ENCODE data around the gene TMCO4. TPM values are rescaled to one million over a fixed set of nuclear protein-coding genes. Genes with fewer than 3 reads are reported as not detected.

Gene TMCO4
- total and polyA plus RNA-seq, 2 donors (not counting 1 experiment from before 2014, with no cell fraction given): 12.5 to 24.3 TPM

- Histone ChIP-seq H3K4me2 (ENCODE audit: extremely low read depth, insufficient read depth, low read length) (no peak overlapping the region), H3K27me3 (ENCODE audit: control insufficient read depth, insufficient read depth, low read length) (no peaks in the 10 kb centered on the region), H3K4me1 (ENCODE audit: control insufficient read depth, extremely low read depth, insufficient read depth, low read length) (peaks cover 5% of the 10 kb centered on the region), H3K4me3 (replicated peaks in 1 of 4; ENCODE audit: control extremely low read depth in 1 of 4, insufficient read depth in 1 of 4, low read depth in 3 of 4, low read length in 4 of 4) (no peak overlapping the region), H3K27ac (ENCODE audit: insufficient read depth, low read length) (no peak overlapping the region), H3K9ac (ENCODE audit: insufficient read depth, low read length) (no peak overlapping the region), H3K36me3 (ENCODE audit: control insufficient read depth, insufficient read depth, low read length) (peaks cover 3% of the 10 kb centered on the region), H3K9me3 (ENCODE audit: control insufficient read depth, insufficient read depth, low read depth, low read length) (no peaks in the 10 kb centered on the region), H4K20me1 (ENCODE audit: control insufficient read depth, extremely low read depth, insufficient read depth, low read length) (no peaks in the 10 kb centered on the region), H3K79me2 (ENCODE audit: control insufficient read depth, insufficient read depth, low read length) (no peaks in the 10 kb centered on the region), H2AFZ (ENCODE audit: low read length) (no peak overlapping the region)
- peak; percentile 25 to 35 for DNase-seq (ENCODE audit: low read depth in 2 of 2)
- TF ChIP-seq EZH2 (IDR thresholded peaks at IDR 0.05; ENCODE audit: low read length, missing control alignments): no peak
- TF ChIP-seq, protein P1, sequence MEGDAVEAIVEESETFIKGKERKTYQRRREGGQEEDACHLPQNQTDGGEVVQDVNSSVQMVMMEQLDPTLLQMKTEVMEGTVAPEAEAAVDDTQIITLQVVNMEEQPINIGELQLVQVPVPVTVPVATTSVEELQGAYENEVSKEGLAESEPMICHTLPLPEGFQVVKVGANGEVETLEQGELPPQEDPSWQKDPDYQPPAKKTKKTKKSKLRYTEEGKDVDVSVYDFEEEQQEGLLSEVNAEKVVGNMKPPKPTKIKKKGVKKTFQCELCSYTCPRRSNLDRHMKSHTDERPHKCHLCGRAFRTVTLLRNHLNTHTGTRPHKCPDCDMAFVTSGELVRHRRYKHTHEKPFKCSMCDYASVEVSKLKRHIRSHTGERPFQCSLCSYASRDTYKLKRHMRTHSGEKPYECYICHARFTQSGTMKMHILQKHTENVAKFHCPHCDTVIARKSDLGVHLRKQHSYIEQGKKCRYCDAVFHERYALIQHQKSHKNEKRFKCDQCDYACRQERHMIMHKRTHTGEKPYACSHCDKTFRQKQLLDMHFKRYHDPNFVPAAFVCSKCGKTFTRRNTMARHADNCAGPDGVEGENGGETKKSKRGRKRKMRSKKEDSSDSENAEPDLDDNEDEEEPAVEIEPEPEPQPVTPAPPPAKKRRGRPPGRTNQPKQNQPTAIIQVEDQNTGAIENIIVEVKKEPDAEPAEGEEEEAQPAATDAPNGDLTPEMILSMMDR (conservative IDR thresholded peaks at IDR 0.05 in 1 of 2, IDR thresholded peaks at IDR 0.05 in 1 of 2; ENCODE audit: low read depth in 1 of 2, low read length in 2 of 2): no peak
These were observed 49.4 kb downstream of the TMCO4 start for GRCh38 chr1:19750101-19750881.

- Histone ChIP-seq H3K9ac (ENCODE audit: insufficient read depth, low read length) (no peak overlapping the region), H2AFZ (ENCODE audit: low read length) (no peak overlapping the region), H3K79me2 (ENCODE audit: control insufficient read depth, insufficient read depth, low read length) (no peaks in the 10 kb centered on the region), H3K27ac (ENCODE audit: insufficient read depth, low read length) (no peak overlapping the region), H4K20me1 (ENCODE audit: control insufficient read depth, extremely low read depth, insufficient read depth, low read length) (no peaks in the 10 kb centered on the region), H3K27me3 (ENCODE audit: control insufficient read depth, insufficient read depth, low read length) (no peaks in the 10 kb centered on the region), H3K4me2 (ENCODE audit: extremely low read depth, insufficient read depth, low read length) (no peak overlapping the region), H3K4me1 (ENCODE audit: control insufficient read depth, extremely low read depth, insufficient read depth, low read length) (peaks cover 5% of the 10 kb centered on the region), H3K9me3 (ENCODE audit: control insufficient read depth, insufficient read depth, low read depth, low read length) (no peaks in the 10 kb centered on the region), H3K4me3 (replicated peaks in 1 of 4; ENCODE audit: control extremely low read depth in 1 of 4, insufficient read depth in 1 of 4, low read depth in 3 of 4, low read length in 4 of 4) (no peak overlapping the region), H3K36me3 (ENCODE audit: control insufficient read depth, insufficient read depth, low read length) (peaks cover 3% of the 10 kb centered on the region)
- DNase-seq (ENCODE audit: low read depth in 2 of 2): no peak
- TF ChIP-seq EZH2 (IDR thresholded peaks at IDR 0.05; ENCODE audit: low read length, missing control alignments): no peak
- TF ChIP-seq, protein P1 (conservative IDR thresholded peaks at IDR 0.05 in 1 of 2, IDR thresholded peaks at IDR 0.05 in 1 of 2; ENCODE audit: low read depth in 1 of 2, low read length in 2 of 2): no peak
These were observed 50.0 kb downstream of the TMCO4 start for GRCh38 chr1:19749685-19750084.

GRCh38 chr1:19747761-19748160, 52.0 kb downstream of the TMCO4 start:
- no peak for DNase-seq (ENCODE audit: low read depth in 2 of 2)
- Histone ChIP-seq H4K20me1 (ENCODE audit: control insufficient read depth, extremely low read depth, insufficient read depth, low read length) (no peaks in the 10 kb centered on the region), H3K4me2 (ENCODE audit: extremely low read depth, insufficient read depth, low read length) (no peak overlapping the region), H3K27me3 (ENCODE audit: control insufficient read depth, insufficient read depth, low read length) (no peaks in the 10 kb centered on the region), H3K27ac (ENCODE audit: insufficient read depth, low read length) (no peak overlapping the region), H3K4me1 (ENCODE audit: control insufficient read depth, extremely low read depth, insufficient read depth, low read length) (peaks cover 5% of the 10 kb centered on the region), H3K36me3 (ENCODE audit: control insufficient read depth, insufficient read depth, low read length) (peaks cover 2% of the 10 kb centered on the region), H3K9me3 (ENCODE audit: control insufficient read depth, insufficient read depth, low read depth, low read length) (no peaks in the 10 kb centered on the region), H3K79me2 (ENCODE audit: control insufficient read depth, insufficient read depth, low read length) (no peaks in the 10 kb centered on the region), H3K9ac (ENCODE audit: insufficient read depth, low read length) (no peak overlapping the region), H2AFZ (ENCODE audit: low read length) (no peak overlapping the region), H3K4me3 (replicated peaks in 1 of 4; ENCODE audit: control extremely low read depth in 1 of 4, insufficient read depth in 1 of 4, low read depth in 3 of 4, low read length in 4 of 4) (no peak overlapping the region)
- TF ChIP-seq, protein P1 (conservative IDR thresholded peaks at IDR 0.05 in 1 of 2, IDR thresholded peaks at IDR 0.05 in 1 of 2; ENCODE audit: low read depth in 1 of 2, low read length in 2 of 2): no peak
- TF ChIP-seq EZH2 (IDR thresholded peaks at IDR 0.05; ENCODE audit: low read length, missing control alignments): no peak

Data from fibroblast of lung (primary cell).